Duodenal mucosa (tissue), 2 donors: ENCODE data around the gene TSC22D4.

Experiments
- H3K27ac ChIP-seq: one replicate; pipeline ENCODE4 v1.7.0; 2013; ENCODE audit warnings: low read depth, low read length
- H3K27me3 ChIP-seq, 2 donors: one replicate each; pipeline ENCODE4 v1.7.0; 2013; ENCODE audit warnings: low read length in 2 of 2, control low read depth in 1 of 2; ENCODE audit not compliant: insufficient read depth in 2 of 2, control insufficient read depth in 1 of 2
- H3K36me3 ChIP-seq, 2 donors: one replicate each; pipeline ENCODE4 v1.7.0; 2013; ENCODE audit warnings: low read length in 2 of 2, control low read depth in 1 of 2; ENCODE audit not compliant: insufficient read depth in 2 of 2, control insufficient read depth in 1 of 2
- H3K4me1 ChIP-seq, 2 donors: one replicate each; pipeline ENCODE4 v1.7.0; 2013; ENCODE audit warnings: low read length in 2 of 2, control low read depth in 1 of 2; ENCODE audit not compliant: insufficient read depth in 2 of 2, control insufficient read depth in 1 of 2
- H3K4me3 ChIP-seq, 2 donors: one replicate each; pipeline ENCODE4 v1.7.0; 2013; ENCODE audit warnings: low read length in 2 of 2, low read depth in 1 of 2
- H3K9ac ChIP-seq, 2 donors: one replicate each; pipeline ENCODE4 v1.7.0; 2013; ENCODE audit warnings: low read length in 2 of 2, low read depth in 1 of 2
- H3K9me3 ChIP-seq, 2 donors: one replicate each; pipeline ENCODE4 v1.7.0; 2013; ENCODE audit warnings: low read length in 2 of 2, control low read depth in 1 of 2; ENCODE audit not compliant: control insufficient read depth in 1 of 2

Gene TSC22D4

DNA sequence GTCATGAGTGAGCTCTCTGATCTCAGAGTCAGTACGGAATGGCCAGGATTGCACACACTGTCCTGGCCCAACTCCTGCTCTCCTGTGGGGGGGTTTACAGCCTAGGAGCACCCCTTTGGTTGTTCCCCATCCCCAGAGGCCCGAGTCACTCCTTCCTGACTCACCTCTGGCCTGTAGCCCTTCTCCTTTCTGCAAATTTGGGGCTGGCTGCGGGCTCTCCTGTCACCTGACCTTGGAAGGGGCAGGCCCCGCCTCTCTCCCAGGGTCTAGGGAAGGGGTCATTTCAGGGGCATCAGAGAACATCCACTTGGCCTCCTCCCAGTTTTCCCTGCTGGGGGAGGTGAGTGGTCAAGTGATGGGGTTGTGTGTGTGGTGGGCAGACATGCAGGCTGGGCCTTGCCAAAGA is 6.5 kb upstream of the TSC22D4 start:
- Histone ChIP-seq H3K9ac (no peak overlapping the region), H3K4me3 (no peak overlapping the region), H3K27ac (no peak overlapping the region), H3K36me3 (no peaks in the 10 kb centered on the region), H3K9me3 (no peaks in the 10 kb centered on the region), H3K4me1 (peaks cover 6% of the 10 kb centered on the region in 2 donors), H3K27me3 (no peaks in the 10 kb centered on the region)

DNA sequence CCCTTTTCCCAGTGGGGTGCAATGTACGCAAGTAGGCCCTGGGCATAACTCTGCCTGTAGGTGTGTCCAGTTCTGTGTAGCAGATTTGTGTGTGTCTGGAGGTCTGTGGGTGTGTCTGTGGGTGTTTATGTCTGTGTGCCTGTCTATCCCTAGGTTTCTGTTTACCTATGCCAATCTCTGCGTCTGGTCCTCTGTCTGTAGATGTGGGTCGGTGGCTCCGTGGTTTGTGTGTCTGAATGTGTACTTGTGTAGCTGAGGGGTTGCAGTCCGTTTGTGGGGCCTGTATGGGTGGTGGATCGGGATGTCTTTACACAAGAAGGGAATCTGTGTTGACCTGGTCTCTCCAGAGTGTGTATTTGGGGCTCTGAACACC is 5.6 kb upstream of the TSC22D4 start:
- Histone ChIP-seq H3K9ac (no peak overlapping the region), H3K4me3 (no peak overlapping the region), H3K4me1 (peaks cover 6 to 7% of the 10 kb centered on the region in 2 donors), H3K36me3 (no peaks in the 10 kb centered on the region), H3K27ac (no peak overlapping the region), H3K27me3 (no peaks in the 10 kb centered on the region), H3K9me3 (no peaks in the 10 kb centered on the region)

DNA sequence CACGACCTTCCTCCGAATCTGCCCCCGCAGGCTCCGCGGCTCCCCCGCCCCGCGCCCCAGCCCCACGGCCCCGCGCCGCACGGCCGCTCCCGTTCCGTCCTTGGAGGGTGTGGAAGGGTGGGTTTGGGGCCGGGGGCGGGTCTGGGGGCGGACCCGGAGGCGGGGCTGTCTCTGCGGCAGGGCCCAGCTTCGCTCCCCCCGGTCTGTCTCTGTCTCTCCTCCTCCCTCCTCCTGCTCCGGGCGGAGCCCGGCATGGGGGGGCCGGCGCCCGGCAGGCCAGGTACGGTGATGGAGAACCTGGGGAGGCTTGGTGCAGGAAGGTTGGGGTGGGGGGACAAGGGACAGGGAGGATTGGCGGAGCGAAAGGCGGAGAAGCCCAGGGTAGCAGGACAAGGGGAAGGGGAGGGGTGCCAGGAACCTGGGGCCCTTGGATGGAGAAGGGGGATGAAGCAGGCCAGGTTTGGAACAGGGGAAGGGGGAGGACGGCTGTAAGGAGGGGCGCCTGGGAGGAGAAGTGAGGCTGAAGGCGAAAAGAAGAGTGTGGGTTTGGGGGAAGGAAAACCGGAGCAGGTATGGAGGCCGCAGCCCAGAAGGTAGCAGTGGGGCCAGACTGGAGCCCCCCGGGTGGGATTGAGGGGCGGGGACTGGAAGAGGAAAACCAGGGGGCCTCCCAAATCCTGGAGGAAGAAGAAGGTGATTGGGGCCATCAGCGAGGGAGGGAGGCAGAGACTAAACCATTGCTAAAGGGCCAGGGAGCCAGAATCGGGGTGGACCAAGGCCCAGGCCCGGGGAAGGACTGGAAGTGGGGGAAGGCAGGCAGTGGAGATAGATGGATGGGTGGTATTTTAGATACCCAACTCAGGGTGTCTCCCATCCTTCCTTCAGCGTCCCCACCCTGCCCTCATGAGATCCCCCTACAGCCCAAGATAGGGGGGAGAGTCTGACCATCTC is 5.0 kb upstream of the TSC22D4 start, which contains the start of gene NYAP1:
Gene NYAP1, plus strand, starts transcription at position 206 of the 951 bp plus-strand sequence. CDS start 1,385 bp downstream, outside the sequence.
- Histone ChIP-seq H3K27ac (no peak within 1 kb of the TSS), H3K4me1 (peaks cover 11 to 12% of the 10 kb centered on the region in 2 donors), H3K9ac (peak within 1 kb of the TSS; percentile 45 to 52)

DNA sequence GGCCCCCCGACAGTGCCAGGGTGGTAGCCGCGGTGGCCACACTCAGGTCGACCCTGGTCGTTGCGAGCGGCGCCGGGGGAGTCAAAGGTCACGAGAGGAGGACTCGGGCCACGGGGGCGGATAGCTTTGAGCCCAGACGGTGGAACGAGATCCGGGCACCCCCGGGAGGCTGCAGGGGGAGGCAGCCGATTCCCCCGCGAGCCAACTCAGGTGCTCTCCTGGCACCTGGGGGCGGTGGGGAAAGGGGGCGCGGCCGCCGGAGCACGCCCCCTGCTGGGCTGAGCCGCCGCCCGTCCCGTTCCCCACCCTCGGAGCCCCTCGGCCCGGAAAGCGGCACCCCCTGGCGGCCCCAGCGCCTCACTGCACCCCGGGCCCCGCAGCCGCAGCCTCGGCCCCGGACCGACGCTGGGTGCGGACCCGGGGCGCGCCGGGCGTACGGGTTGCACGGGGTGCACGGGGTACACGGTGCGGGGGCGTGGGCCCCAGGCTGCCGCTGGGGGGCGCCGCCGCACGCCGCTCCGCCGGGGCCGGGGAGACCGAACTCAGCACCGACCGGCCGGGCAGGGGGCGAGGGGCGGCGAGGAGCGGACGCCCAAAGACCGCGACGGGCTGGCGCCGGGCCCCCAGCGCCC is 4.2 kb upstream of the TSC22D4 start:
- Histone ChIP-seq H3K36me3 (no peaks in the 10 kb centered on the region), H3K9ac (peak overlapping the region; percentile 45 to 52), H3K4me1 (peaks cover 11 to 12% of the 10 kb centered on the region in 2 donors), H3K27me3 (no peaks in the 10 kb centered on the region), H3K9me3 (no peaks in the 10 kb centered on the region), H3K27ac (no peak overlapping the region), H3K4me3 (peak overlapping the region; percentile 58 to 69)

More for the DNA sequence above, 5.0 kb upstream of the TSC22D4 start, which contains the start of gene NYAP1:
- H3K36me3 ChIP-seq, result no peaks in the 10 kb centered on the region
- no peaks in the 10 kb centered on the region for H3K27me3 ChIP-seq
- no peaks in the 10 kb centered on the region for H3K9me3 ChIP-seq
- peak within 1 kb of the TSS; percentile 58 to 69 for H3K4me3 ChIP-seq

DNA sequence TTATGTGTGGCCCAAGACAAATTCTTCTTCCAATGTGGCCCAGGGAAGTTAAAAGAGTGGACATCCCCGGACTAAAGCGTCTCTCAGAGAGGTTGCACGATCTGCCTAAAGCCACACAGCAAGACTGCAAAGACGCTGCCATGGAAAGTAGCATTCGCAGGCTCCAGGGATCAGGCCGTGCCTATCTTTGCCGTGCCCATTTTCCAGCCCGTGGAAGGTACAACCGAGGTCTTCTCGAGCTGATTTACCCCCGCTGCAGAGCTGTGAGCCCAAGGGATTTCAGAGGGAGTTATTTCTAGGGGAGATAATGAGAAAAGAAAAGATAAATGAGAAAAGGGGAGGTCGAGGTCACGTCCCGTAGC is 3.7 kb upstream of the TSC22D4 start:
- Histone ChIP-seq H3K27ac (no peak overlapping the region), H3K9me3 (no peaks in the 10 kb centered on the region), H3K9ac (peak overlapping the region; percentile 45 to 52), H3K4me1 (peaks cover 11 to 12% of the 10 kb centered on the region in 2 donors), H3K27me3 (no peaks in the 10 kb centered on the region), H3K4me3 (peak overlapping the region; percentile 58 to 69), H3K36me3 (no peaks in the 10 kb centered on the region)

DNA sequence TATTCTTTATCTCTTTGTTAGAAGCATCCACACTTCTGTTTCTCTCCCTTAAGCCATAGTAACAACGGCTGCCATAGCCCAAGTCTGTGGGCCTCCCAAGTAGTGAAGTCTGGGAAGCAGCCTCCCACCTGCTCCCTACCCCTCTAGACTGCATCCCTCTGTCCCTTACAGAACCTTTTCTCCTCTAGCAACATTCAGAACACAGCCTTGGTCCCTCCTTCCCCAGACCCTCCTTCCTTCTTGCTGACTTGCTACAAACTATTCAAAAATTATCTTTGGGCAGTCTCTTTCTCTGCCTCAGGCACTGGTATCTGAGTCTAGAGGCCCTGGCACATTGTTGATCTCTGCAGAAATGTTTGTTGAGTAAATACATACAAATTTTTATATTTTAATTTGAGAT is 2.5 kb upstream of the TSC22D4 start:
- Histone ChIP-seq H3K27ac (no peak overlapping the region), H3K27me3 (no peaks in the 10 kb centered on the region), H3K36me3 (no peaks in the 10 kb centered on the region), H3K9me3 (no peaks in the 10 kb centered on the region), H3K9ac (no peak overlapping the region), H3K4me1 (peaks cover 19 to 20% of the 10 kb centered on the region in 2 donors), H3K4me3 (no peak overlapping the region)

DNA sequence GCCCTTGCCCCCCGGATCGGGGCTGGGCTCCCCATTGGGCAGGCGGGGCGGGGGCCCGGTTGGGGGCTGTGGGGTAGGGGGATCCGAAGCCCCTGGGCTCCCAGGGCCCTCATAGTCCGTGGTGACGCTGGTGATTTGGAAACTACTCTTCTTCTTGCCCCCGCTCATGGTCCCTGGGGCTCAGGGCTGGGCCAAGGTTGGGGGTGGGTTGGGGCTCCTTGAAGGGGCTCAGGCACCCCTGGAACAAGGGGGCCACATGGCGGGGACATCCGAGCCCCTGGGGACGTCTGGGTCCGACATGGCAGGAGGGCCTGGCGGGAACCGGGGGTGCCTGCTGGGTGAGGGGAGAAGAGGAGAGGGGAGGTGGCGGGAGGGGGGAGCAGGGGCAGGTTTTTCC is 1.1 kb downstream of the TSC22D4 start:
- H3K9ac ChIP-seq, result peak overlapping the region; percentile 83 to 91
- H3K4me1 ChIP-seq, result peaks cover 31 to 33% of the 10 kb centered on the region in 2 donors
- H3K27ac ChIP-seq, result no peak overlapping the region
- peak overlapping the region; percentile 93 for H3K4me3 ChIP-seq
- H3K36me3 ChIP-seq, result peaks cover 5 to 8% of the 10 kb centered on the region in 2 donors
- no peaks in the 10 kb centered on the region for H3K27me3 ChIP-seq
- H3K9me3 ChIP-seq, result no peaks in the 10 kb centered on the region

DNA sequence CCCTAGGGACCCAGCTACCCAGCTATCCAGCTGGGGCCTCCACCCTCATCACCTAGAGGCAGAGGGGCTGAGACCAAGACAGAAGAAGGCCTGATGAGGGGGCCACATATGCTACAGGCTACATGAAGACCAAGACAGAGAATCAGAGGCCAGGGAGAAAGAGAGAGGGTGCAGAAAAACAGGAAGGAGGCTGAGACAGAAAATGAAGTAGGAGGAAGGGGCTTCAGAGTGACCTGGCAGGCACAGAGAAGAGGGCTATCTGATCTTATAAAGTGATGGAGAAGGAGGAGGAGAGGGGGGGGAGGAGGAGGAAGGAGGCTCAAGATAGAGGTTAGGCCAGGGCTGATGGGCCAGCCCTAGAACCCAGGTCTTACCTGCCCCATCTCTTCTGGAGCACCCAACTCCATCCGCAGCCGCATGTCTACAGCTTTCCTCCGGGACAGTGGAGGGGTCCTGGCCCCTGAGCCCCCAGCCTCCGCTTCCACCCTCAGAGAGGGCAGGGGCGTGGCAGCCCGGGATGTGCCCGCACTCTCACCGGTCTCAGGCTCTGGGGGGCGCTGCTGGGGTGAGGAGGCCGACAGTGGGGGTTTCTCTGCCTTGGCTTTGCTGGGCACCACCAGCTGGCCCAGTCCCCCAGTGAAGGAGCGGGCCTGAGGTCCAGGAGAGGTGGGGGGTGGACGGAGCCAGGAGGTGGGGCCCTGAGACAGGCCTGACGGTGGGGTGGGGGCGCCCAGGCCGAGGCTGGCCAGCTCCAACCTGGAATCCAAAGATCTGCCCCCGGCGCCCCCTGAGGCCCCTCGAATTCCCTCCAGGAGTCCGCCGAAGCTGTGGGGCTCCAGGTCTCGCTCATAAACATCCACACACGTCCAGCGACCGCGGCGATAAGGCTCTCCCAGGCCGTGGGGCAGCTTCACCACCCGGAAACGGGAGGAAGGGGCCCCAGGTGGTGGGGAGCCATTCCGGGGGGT is 1.8 kb downstream of the TSC22D4 start:
- Histone ChIP-seq H3K27me3 (no peaks in the 10 kb centered on the region), H3K27ac (no peak overlapping the region), H3K36me3 (peaks cover 5 to 10% of the 10 kb centered on the region in 2 donors), H3K9ac (peak overlapping the region; percentile 51 to 91), H3K4me1 (peaks cover 30 to 32% of the 10 kb centered on the region in 2 donors), H3K9me3 (no peaks in the 10 kb centered on the region), H3K4me3 (peak overlapping the region; percentile 93)

DNA sequence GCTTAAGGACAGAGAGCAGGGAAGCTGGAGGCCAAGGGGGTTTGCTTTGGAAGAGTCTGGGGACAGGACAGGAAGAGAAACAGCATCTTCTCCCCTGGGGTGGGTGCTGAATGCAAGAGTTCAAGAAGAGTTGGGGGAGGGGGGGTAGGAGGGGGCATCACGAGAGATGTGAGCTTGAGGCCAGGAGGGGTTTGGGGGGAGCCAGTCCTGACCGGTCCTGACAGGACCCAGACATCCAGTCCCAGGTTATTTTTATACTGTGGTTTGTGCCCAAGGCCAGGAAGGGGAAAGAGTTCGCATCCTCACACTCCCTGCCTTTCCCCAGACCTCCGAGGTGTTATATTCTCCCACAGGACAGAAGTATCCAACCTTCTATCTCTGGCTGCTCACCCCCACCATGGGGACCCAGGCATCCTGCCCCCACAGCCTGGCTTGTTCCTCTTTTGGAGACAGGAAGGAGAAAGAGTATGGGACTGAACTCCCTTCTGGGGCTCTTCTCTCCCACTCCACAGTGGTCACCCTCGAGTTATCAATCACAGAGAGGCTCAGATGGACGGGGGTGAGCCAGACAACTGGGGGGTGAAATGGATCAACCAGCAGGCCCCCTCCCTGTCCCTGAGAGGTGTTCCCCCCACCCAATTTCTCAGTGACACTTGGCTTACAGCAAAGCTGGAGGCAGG is 2.8 kb downstream of the TSC22D4 start:
- Histone ChIP-seq H3K27me3 (no peaks in the 10 kb centered on the region), H3K4me1 (peaks cover 30 to 32% of the 10 kb centered on the region in 2 donors), H3K9ac (peak overlapping the region; percentile 11 to 51), H3K9me3 (no peaks in the 10 kb centered on the region), H3K4me3 (peak overlapping the region; percentile 93), H3K36me3 (peaks cover 5 to 10% of the 10 kb centered on the region in 2 donors), H3K27ac (no peak overlapping the region)
